HFFc6 (cell line): ENCODE measurements around the gene ST8SIA5. TPM values are rescaled to one million over a fixed set of nuclear protein-coding genes. Genes with fewer than 3 reads are reported as not detected.

Experiments used
- DNase-seq: peaks from one replicate; pipeline ENCODE4 v3.0.0-alpha.2; 2018
- H3K27ac Mint-ChIP-seq: 2 replicates; pipeline ENCODE4 v1.8.0; 2020; ENCODE audit warnings: mild to moderate bottlenecking, mixed read lengths
- H3K27me3 Mint-ChIP-seq: 2 replicates; pipeline ENCODE4 v1.8.0; 2021; ENCODE audit warnings: mild to moderate bottlenecking, moderate library complexity, mixed read lengths; ENCODE audit not compliant: insufficient read depth
- H3K36me3 Mint-ChIP-seq: 2 replicates; pipeline ENCODE4 v1.8.0; 2021; ENCODE audit warnings: low read depth, mixed read lengths
- H3K4me1 Mint-ChIP-seq: 2 replicates; pipeline ENCODE4 v1.8.0; 2020; ENCODE audit warnings: low read depth, mixed read lengths
- H3K4me3 Mint-ChIP-seq: 2 replicates; pipeline ENCODE4 v1.8.0; 2020; ENCODE audit warnings: mild to moderate bottlenecking, moderate library complexity, mixed read lengths
- H3K9me3 Mint-ChIP-seq: 2 replicates; pipeline ENCODE4 v1.8.0; 2020; ENCODE audit warnings: mild to moderate bottlenecking, mixed read lengths
- CTCF ChIP-seq: fragments of 200-600 bp; sonication (generic); IDR thresholded peaks from 2 replicates; pipeline ENCODE4 v1.5.0; 2021; ENCODE audit warnings: antibody characterized with exemption, mild to moderate bottlenecking
- total RNA-seq, 6 experiments: library from RNA; stranded (reverse); fragmentation: NEBNext Ultra II Directional; extraction: Animal tissue kit (Norgen Biotek cat#: 25700); gene quantifications; 2 replicates in 1 of 6; 3 replicates in 5 of 6; pipeline ENCODE4 v1.2.3, GENCODE V29; 2021

ST8SIA5 gene
- total RNA-seq, 6 experiments from 2014 or later: 0.23 TPM; not detected in 5

GRCh38 chr18:46696268-46696667 is 60.6 kb downstream of the ST8SIA5 start:
- Mint-ChIP-seq H3K36me3 (peaks cover 6% of the 10 kb centered on the region; the same call in 1 of the 2 replicates), H3K4me3 (no peak overlapping the region), H3K4me1 (no peaks in the 10 kb centered on the region), H3K9me3 (peaks cover 8% of the 10 kb centered on the region), H3K27ac (no peak overlapping the region), H3K27me3 (peaks cover 14% of the 10 kb centered on the region)
- no peak for DNase-seq
- no peak for TF ChIP-seq CTCF

- DNase-seq: no peak
- no peak for TF ChIP-seq CTCF
- no peak overlapping the region for H3K4me3 Mint-ChIP-seq
- H3K27ac Mint-ChIP-seq: no peak overlapping the region
- H3K9me3 Mint-ChIP-seq: peaks cover 8% of the 10 kb centered on the region
- peaks cover 14% of the 10 kb centered on the region for H3K27me3 Mint-ChIP-seq
- H3K4me1 Mint-ChIP-seq: peaks cover 5% of the 10 kb centered on the region; the same call in 1 of the 2 replicates
- peaks cover 6% of the 10 kb centered on the region; the same call in 1 of the 2 replicates for H3K36me3 Mint-ChIP-seq
Observed at GRCh38 chr18:46693996-46694395, 62.9 kb downstream of the ST8SIA5 start.

- TF ChIP-seq CTCF: no peak
- H3K4me1 Mint-ChIP-seq: peaks cover 5% of the 10 kb centered on the region; the same call in 1 of the 2 replicates
- no peaks in the 10 kb centered on the region for H3K36me3 Mint-ChIP-seq
- no peak overlapping the region for H3K4me3 Mint-ChIP-seq
- H3K9me3 Mint-ChIP-seq: no peaks in the 10 kb centered on the region
- H3K27me3 Mint-ChIP-seq: peaks cover 23% of the 10 kb centered on the region
- no peak for DNase-seq
- no peak overlapping the region for H3K27ac Mint-ChIP-seq
Observed at GRCh38 chr18:46688853-46689525, 67.9 kb downstream of the ST8SIA5 start.

GRCh38 chr18:46686186-46686585 is 70.7 kb downstream of the ST8SIA5 start:
- no peaks in the 10 kb centered on the region for H3K9me3 Mint-ChIP-seq

GRCh38 chr18:46683252-46683651 is 73.6 kb downstream of the ST8SIA5 start:
- H3K27ac Mint-ChIP-seq: no peak overlapping the region
- peaks cover 24% of the 10 kb centered on the region for H3K27me3 Mint-ChIP-seq
- no peak overlapping the region for H3K4me3 Mint-ChIP-seq
- H3K4me1 Mint-ChIP-seq: no peaks in the 10 kb centered on the region
- no peak for DNase-seq
- no peaks in the 10 kb centered on the region for H3K9me3 Mint-ChIP-seq
- TF ChIP-seq CTCF: no peak
- no peaks in the 10 kb centered on the region for H3K36me3 Mint-ChIP-seq

More at GRCh38 chr18:46686186-46686585, 70.7 kb downstream of the ST8SIA5 start:
- Mint-ChIP-seq H3K4me1 (peaks cover 5% of the 10 kb centered on the region; the same call in 1 of the 2 replicates), H3K27me3 (peaks cover 19% of the 10 kb centered on the region), H3K4me3 (no peak overlapping the region), H3K36me3 (no peaks in the 10 kb centered on the region), H3K27ac (no peak overlapping the region)
- TF ChIP-seq CTCF: no peak
- DNase-seq: no peak
